ENCODE data around the gene ERC2.

DNA sequence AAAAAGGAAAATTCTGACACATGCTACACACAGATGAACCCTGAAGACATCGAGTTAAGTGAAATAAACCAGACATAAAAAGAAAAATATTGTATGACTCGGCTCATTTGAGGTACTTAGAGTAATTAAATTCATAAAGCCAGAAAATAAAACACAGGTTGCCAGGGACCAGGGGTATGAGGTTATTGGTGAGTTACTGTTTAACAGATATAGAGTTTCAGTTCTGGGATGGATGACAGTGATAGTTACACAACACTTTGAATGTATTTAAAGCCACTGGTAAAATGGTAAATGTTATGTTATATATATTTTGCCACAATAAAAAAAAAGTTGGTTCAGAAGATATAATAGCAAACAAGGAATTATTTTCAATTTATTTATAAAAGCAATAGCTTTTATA lies 545.1 kb downstream of the ERC2 start:
- TF ChIP-seq TCF7L2 (IDR thresholded peaks at IDR 0.05; ENCODE audit: borderline replicate concordance, low read depth, low read length) (no peak), REST (tag by site-specific recombination; IDR thresholded peaks at IDR 0.05) (no peak), HOXD13 (CRISPR knock-in tag; IDR thresholded peaks at IDR 0.05; ENCODE audit: borderline replicate concordance) (no peak), ZNF416 (tag by site-specific recombination; IDR thresholded peaks at IDR 0.05) (no peak), ZNF23 (tag by site-specific recombination; IDR thresholded peaks at IDR 0.05; ENCODE audit: borderline replicate concordance) (no peak), ZNF174 (tag by site-specific recombination; IDR thresholded peaks at IDR 0.05) (no peak), ZFHX2 (tag by site-specific recombination; conservative IDR thresholded peaks at IDR 0.05) (no peak), ZNF114 (tag by site-specific recombination; IDR thresholded peaks at IDR 0.05) (no peak)
- TF ChIP-seq, protein P1, sequence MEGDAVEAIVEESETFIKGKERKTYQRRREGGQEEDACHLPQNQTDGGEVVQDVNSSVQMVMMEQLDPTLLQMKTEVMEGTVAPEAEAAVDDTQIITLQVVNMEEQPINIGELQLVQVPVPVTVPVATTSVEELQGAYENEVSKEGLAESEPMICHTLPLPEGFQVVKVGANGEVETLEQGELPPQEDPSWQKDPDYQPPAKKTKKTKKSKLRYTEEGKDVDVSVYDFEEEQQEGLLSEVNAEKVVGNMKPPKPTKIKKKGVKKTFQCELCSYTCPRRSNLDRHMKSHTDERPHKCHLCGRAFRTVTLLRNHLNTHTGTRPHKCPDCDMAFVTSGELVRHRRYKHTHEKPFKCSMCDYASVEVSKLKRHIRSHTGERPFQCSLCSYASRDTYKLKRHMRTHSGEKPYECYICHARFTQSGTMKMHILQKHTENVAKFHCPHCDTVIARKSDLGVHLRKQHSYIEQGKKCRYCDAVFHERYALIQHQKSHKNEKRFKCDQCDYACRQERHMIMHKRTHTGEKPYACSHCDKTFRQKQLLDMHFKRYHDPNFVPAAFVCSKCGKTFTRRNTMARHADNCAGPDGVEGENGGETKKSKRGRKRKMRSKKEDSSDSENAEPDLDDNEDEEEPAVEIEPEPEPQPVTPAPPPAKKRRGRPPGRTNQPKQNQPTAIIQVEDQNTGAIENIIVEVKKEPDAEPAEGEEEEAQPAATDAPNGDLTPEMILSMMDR (tag by site-specific recombination; IDR thresholded peaks at IDR 0.05): no peak
- TF ChIP-seq, protein P2, sequence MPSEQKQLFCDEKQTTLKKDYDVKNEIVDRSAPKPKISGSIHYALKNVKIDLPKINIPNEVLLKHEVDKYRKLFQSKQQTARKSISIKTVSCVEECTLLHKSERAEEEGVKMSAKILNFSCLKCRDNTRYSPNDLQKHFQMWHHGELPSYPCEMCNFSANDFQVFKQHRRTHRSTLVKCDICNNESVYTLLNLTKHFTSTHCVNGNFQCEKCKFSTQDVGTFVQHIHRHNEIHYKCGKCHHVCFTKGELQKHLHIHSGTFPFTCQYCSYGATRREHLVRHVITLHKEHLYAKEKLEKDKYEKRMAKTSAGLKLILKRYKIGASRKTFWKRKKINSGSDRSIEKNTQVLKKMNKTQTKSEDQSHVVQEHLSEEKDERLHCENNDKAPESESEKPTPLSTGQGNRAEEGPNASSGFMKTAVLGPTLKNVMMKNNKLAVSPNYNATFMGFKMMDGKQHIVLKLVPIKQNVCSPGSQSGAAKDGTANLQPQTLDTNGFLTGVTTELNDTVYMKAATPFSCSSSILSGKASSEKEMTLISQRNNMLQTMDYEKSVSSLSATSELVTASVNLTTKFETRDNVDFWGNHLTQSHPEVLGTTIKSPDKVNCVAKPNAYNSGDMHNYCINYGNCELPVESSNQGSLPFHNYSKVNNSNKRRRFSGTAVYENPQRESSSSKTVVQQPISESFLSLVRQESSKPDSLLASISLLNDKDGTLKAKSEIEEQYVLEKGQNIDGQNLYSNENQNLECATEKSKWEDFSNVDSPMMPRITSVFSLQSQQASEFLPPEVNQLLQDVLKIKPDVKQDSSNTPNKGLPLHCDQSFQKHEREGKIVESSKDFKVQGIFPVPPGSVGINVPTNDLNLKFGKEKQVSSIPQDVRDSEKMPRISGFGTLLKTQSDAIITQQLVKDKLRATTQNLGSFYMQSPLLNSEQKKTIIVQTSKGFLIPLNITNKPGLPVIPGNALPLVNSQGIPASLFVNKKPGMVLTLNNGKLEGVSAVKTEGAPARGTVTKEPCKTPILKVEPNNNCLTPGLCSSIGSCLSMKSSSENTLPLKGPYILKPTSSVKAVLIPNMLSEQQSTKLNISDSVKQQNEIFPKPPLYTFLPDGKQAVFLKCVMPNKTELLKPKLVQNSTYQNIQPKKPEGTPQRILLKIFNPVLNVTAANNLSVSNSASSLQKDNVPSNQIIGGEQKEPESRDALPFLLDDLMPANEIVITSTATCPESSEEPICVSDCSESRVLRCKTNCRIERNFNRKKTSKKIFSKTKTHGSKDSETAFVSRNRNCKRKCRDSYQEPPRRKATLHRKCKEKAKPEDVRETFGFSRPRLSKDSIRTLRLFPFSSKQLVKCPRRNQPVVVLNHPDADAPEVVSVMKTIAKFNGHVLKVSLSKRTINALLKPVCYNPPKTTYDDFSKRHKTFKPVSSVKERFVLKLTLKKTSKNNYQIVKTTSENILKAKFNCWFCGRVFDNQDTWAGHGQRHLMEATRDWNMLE (tag by site-specific recombination; conservative IDR thresholded peaks at IDR 0.05; ENCODE audit: low read depth): no peak
- TF ChIP-seq, protein P3, sequence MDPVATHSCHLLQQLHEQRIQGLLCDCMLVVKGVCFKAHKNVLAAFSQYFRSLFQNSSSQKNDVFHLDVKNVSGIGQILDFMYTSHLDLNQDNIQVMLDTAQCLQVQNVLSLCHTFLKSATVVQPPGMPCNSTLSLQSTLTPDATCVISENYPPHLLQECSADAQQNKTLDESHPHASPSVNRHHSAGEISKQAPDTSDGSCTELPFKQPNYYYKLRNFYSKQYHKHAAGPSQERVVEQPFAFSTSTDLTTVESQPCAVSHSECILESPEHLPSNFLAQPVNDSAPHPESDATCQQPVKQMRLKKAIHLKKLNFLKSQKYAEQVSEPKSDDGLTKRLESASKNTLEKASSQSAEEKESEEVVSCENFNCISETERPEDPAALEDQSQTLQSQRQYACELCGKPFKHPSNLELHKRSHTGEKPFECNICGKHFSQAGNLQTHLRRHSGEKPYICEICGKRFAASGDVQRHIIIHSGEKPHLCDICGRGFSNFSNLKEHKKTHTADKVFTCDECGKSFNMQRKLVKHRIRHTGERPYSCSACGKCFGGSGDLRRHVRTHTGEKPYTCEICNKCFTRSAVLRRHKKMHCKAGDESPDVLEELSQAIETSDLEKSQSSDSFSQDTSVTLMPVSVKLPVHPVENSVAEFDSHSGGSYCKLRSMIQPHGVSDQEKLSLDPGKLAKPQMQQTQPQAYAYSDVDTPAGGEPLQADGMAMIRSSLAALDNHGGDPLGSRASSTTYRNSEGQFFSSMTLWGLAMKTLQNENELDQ (tag by site-specific recombination; IDR thresholded peaks at IDR 0.05; ENCODE audit: low read depth): no peak

Data from HEK293 (cell line).